B cell (primary cell): ENCODE measurements around the gene ATP5ME. TPM values are rescaled to one million over a fixed set of nuclear protein-coding genes. Genes with fewer than 3 reads are reported as not detected.

Experiments
- ATAC-seq: fragments of 200-7000 bp; cut with Tn5 transposase; one replicate; pipeline ENCODE4 v1.10.0; 2021; ENCODE audit warnings: low read depth, mild to moderate bottlenecking, moderate number of reproducible peaks, moderate library complexity
- CTCF ChIA-PET: fragments of 350-600 bp; sonication (Branson Sonifier 250); formaldehyde crosslinking; loops from one replicate; lab custom pipeline; 2021; ENCODE audit warnings: antibody characterized with exemption, inconsistent platforms; lab: Charles Lee
- POLR2A ChIA-PET: fragments of 350-600 bp; sonication (Branson Sonifier 250); formaldehyde crosslinking; loops from one replicate; lab custom pipeline; 2021; ENCODE audit warnings: antibody characterized with exemption; lab: Charles Lee
- DNase-seq: peaks from one replicate; pipeline ENCODE4 v3.0.0; 2013
- H2AFZ ChIP-seq: 2 replicates; pipeline ENCODE4 v1.6.1; 2012; ENCODE audit warnings: mild to moderate bottlenecking, low read depth, low read length; ENCODE audit not compliant: insufficient read depth, poor library complexity, severe bottlenecking
- H3K27ac ChIP-seq, 2 donors: 1 replicate in 1 of 2; 2 replicates in 1 of 2; pipeline ENCODE4 v1.5.1; 2012 to 2013; ENCODE audit warnings: low read length in 2 of 2, mild to moderate bottlenecking in 2 of 2, moderate library complexity in 1 of 2
- H3K27me3 ChIP-seq, 4 experiments: fragments of 200-600 bp in 1 of 4; sonication (generic) in 1 of 4; replicated peaks in 1 of 4; 1 replicate in 2 of 4; 2 replicates in 2 of 4; pipeline versions ENCODE4 v1.6.1 to v1.7.0; 2013 to 2016; ENCODE audit warnings: low read length in 3 of 4, mild to moderate bottlenecking in 2 of 4, mixed read lengths in 1 of 4, moderate library complexity in 1 of 4; ENCODE audit not compliant: insufficient read depth in 4 of 4, control insufficient read depth in 3 of 4; ENCODE audit errors: control extremely low read depth in 1 of 4
- H3K36me3 ChIP-seq, 2 experiments: replicated peaks in 1 of 2; 1 replicate in 1 of 2; 2 replicates in 1 of 2; pipeline versions ENCODE4 v1.6.1 to v1.7.1; 2013; ENCODE audit warnings: low read length in 1 of 2; ENCODE audit not compliant: insufficient read depth in 2 of 2, control insufficient read depth in 1 of 2; ENCODE audit errors: control extremely low read depth in 1 of 2, extremely low read depth in 1 of 2
- H3K4me1 ChIP-seq, 2 donors: fragments of 200-600 bp in 1 of 2; sonication (generic) in 1 of 2; 1 replicate in 1 of 2; 2 replicates in 1 of 2; pipeline versions ENCODE4 v1.5.1 to v1.6.1; 2013 to 2017; ENCODE audit warnings: low read length in 2 of 2; ENCODE audit not compliant: control insufficient read depth in 2 of 2, insufficient read depth in 2 of 2
- H3K4me2 ChIP-seq: replicated peaks from 2 replicates; pipeline ENCODE3; 2012; ENCODE audit warnings: mild to moderate bottlenecking, low read depth, low read length; ENCODE audit not compliant: poor library complexity, severe bottlenecking
- H3K4me3 ChIP-seq, 5 experiments: fragments of 200-600 bp in 1 of 5; sonication (generic) in 1 of 5; 1 replicate in 3 of 5; 2 replicates in 2 of 5; pipeline versions ENCODE4 v1.5.1 to v1.7.0; 2011 to 2016; ENCODE audit warnings: low read length in 4 of 5, mild to moderate bottlenecking in 4 of 5, low read depth in 2 of 5, control low read depth in 1 of 5, moderate library complexity in 1 of 5; ENCODE audit not compliant: insufficient read depth in 1 of 5; ENCODE audit errors: control extremely low read depth in 1 of 5, extremely low read depth in 1 of 5
- H3K79me2 ChIP-seq: fragments of 200-600 bp; sonication (generic); one replicate; pipeline ENCODE4 v1.6.0; 2016; ENCODE audit warnings: low read length; ENCODE audit not compliant: control insufficient read depth, insufficient read depth
- H3K9ac ChIP-seq: fragments of 200-600 bp; sonication (generic); 2 replicates; pipeline ENCODE4 v1.6.1; 2017; ENCODE audit warnings: mild to moderate bottlenecking, low read length, moderate library complexity
- H3K9me3 ChIP-seq, 3 donors: one replicate each; pipeline versions ENCODE4 v1.6.1 to v1.7.1; 2013; ENCODE audit warnings: low read length in 2 of 3; ENCODE audit not compliant: control insufficient read depth in 2 of 3, insufficient read depth in 1 of 3; ENCODE audit errors: control extremely low read depth in 1 of 3
- H4K20me1 ChIP-seq: 2 replicates; pipeline ENCODE4 v1.6.0; 2012; ENCODE audit warnings: mild to moderate bottlenecking, low read length; ENCODE audit not compliant: insufficient read depth, control insufficient read depth, poor library complexity, severe bottlenecking
- H3K27ac Mint-ChIP-seq: one replicate; pipeline ENCODE4 v1.8.0; 2021; ENCODE audit warnings: mixed read lengths
- H3K27me3 Mint-ChIP-seq: one replicate; pipeline ENCODE4 v1.8.0; 2021; ENCODE audit warnings: mixed read lengths
- H3K4me1 Mint-ChIP-seq: one replicate; pipeline ENCODE4 v1.8.0; 2021; ENCODE audit warnings: mixed read lengths
- H3K4me3 Mint-ChIP-seq: one replicate; pipeline ENCODE4 v1.8.0; 2021; ENCODE audit warnings: mixed read lengths
- H3K9me3 Mint-ChIP-seq: one replicate; pipeline ENCODE4 v1.8.0; 2022; ENCODE audit warnings: mixed read lengths; ENCODE audit not compliant: insufficient read depth
- CTCF ChIP-seq: fragments of 200-600 bp; IDR thresholded peaks from one replicate; pipeline ENCODE4 v1.8.0; 2022; ENCODE audit warnings: antibody characterized with exemption, mild to moderate bottlenecking
- EZH2 ChIP-seq: IDR thresholded peaks from 2 replicates; pipeline ENCODE4 v1.6.1; 2012; ENCODE audit warnings: borderline replicate concordance, low read depth, mild to moderate bottlenecking, moderate library complexity, low read length; ENCODE audit not compliant: insufficient read depth, poor library complexity, severe bottlenecking
- WGBS: methylation state at CpG from one replicate; pipeline ENCODE4 v1.1.5; 2013; ENCODE audit warnings: missing lambda C conversion rate; ENCODE audit not compliant: insufficient coverage; 5-methylcytosine and 5-hydroxymethylcytosine counted together
- intact Hi-C: fragments of 100-400 bp; cut with micrococcal nuclease; formaldehyde crosslinking; loops from one replicate; pipeline ENCODE4 v1.10.0; 2022
- polyA plus RNA-seq: library from polyadenylated mRNA; depleted of rRNA; stranded (reverse); fragments of >200 nt; gene quantifications from 2 replicates; pipeline ENCODE4 v1.2.3, GENCODE V29; 2012
- total RNA-seq, 2 donors: library from RNA; stranded (reverse); fragments of 120-200 nt in 1 of 2; gene quantifications; 1 replicate in 1 of 2; 2 replicates in 1 of 2; pipeline versions ENCODE4 v1.2.3 to v1.2.4, GENCODE V29; 2013 to 2022

ATP5ME gene
- total and polyA plus RNA-seq, 2 donors (not counting 1 experiment from before 2014, with no cell fraction given): 129 to 153 TPM

- Histone ChIP-seq H3K4me2 (no peak overlapping the region), H3K9ac (no peak overlapping the region), H4K20me1 (no peaks in the 10 kb centered on the region), H3K36me3 (no peaks in the 10 kb centered on the region), H3K79me2 (peaks cover 9% of the 10 kb centered on the region), H3K9me3 (no peaks in the 10 kb centered on the region), H3K27me3 (no peaks in the 10 kb centered on the region), H3K4me1 (peaks cover 21 to 28% of the 10 kb centered on the region in 2 donors), H2AFZ (no peak overlapping the region), H3K27ac (no peak overlapping the region), H3K4me3 (no peak overlapping the region)
- Mint-ChIP-seq H3K27ac (peak overlapping the region; percentile 80), H3K4me1 (peaks cover 25% of the 10 kb centered on the region), H3K9me3 (no peaks in the 10 kb centered on the region), H3K27me3 (no peaks in the 10 kb centered on the region), H3K4me3 (peak overlapping the region; percentile 27)
- no peak for ATAC-seq
- TF ChIP-seq CTCF (no peak), EZH2 (no peak)
- intact Hi-C loops: loop anchor here (10.0 kb wide), 1 partner anchor 234 kb away; the partner anchor contains the start of genes GAK and TMEM175
- DNase-seq: no peak
- POLR2A ChIA-PET: no interaction called here
- CTCF ChIA-PET: interaction anchor here (3.1 kb wide), 1 partner anchor 17 kb away, joined by 13 read pairs; no protein-coding TSS in a partner anchor
- WGBS: 99% methylated on average over 15 of the region's 16 CpGs
Measured at GRCh38 chr4:700587-701264, 26.6 kb upstream of the ATP5ME start.
